ENCODE measurements around the gene MRPS10.

MRPS10 gene

DNA sequence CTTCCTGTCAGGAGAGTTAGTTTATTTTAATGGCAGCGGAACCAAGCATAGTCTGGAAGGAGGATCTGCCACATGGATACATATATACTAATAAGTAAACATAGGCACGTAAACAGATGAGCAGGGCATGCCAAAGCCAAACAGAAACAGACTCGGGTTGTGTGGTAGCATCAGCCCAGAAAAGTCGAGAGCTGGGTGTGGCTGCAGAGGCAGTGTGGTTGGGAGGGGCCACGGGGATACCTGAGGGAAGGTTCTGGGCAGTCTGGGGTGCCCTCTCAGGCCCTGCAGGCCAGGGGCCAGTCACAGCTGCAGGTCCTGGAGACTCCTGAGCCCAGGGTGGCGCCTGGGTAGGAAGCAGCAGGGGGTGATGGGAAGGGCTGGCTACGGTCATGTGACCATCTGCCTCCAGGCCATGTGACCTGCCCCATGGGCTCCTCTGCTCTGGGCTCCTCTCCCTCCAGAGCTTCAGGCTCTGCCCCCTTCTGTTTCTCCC is 42.8 kb upstream of the MRPS10 start:
- no peak for DNase-seq (ENCODE audit: low spot score)
- peak overlapping the region; percentile 65 for H3K27ac ChIP-seq
- CTCF ChIA-PET: interaction anchor here (0.5 to 1.4 kb wide), 4 partner anchors 16 to 303 kb away, joined by 4 to 5 read pairs (median 4); no protein-coding TSS in a partner anchor
- POLR2A ChIA-PET (ENCODE audit: low non-redundant PET): interaction anchor here (0.6 kb wide), 1 partner anchor 191 kb away, joined by 3 read pairs; the partner anchor contains the start of gene TRERF1
- TF ChIP-seq, protein P1, sequence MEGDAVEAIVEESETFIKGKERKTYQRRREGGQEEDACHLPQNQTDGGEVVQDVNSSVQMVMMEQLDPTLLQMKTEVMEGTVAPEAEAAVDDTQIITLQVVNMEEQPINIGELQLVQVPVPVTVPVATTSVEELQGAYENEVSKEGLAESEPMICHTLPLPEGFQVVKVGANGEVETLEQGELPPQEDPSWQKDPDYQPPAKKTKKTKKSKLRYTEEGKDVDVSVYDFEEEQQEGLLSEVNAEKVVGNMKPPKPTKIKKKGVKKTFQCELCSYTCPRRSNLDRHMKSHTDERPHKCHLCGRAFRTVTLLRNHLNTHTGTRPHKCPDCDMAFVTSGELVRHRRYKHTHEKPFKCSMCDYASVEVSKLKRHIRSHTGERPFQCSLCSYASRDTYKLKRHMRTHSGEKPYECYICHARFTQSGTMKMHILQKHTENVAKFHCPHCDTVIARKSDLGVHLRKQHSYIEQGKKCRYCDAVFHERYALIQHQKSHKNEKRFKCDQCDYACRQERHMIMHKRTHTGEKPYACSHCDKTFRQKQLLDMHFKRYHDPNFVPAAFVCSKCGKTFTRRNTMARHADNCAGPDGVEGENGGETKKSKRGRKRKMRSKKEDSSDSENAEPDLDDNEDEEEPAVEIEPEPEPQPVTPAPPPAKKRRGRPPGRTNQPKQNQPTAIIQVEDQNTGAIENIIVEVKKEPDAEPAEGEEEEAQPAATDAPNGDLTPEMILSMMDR (conservative IDR thresholded peaks at IDR 0.05; ENCODE audit: low read depth): no peak

DNA sequence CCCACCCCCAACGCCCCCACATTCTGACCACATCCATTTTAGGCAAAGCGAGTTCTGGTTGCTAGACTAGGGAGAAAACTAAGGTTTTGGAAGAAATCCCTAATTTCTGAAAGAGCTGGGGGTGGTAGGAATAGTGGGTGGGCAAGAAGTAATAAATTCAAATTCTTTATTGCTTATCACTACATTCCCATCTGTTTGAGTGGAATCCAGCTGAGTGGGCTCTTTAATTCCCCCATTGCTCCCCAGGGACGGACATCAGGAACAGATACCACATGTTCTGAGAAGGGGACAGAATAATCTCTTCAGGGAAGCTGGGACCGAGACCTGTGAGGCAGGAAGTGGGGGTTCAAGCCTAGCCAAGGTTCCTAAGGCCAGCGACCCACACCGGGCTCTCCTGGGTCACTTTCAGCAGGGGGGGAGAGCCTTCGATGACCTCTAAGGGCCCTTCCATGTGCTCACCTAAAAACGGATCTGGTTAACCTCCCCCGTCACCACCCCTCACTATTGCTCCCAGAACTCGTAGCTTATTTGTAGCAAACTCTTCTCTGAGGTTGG is 42.3 kb upstream of the MRPS10 start:
- DNase-seq (ENCODE audit: low spot score): no peak
- H3K27ac ChIP-seq: peak overlapping the region; percentile 65
- ChIA-PET CTCF (interaction anchor here (0.5 to 1.1 kb wide), 3 partner anchors 17 to 303 kb away, joined by 4 to 5 read pairs (median 4); no protein-coding TSS in a partner anchor), POLR2A (ENCODE audit: low non-redundant PET) (interaction anchor here (0.5 to 0.6 kb wide), 2 partner anchors 144 to 192 kb away, joined by 3 read pairs; partner anchors contain the start of gene TRERF1)
- TF ChIP-seq, protein P1 (conservative IDR thresholded peaks at IDR 0.05; ENCODE audit: low read depth): no peak

DNA sequence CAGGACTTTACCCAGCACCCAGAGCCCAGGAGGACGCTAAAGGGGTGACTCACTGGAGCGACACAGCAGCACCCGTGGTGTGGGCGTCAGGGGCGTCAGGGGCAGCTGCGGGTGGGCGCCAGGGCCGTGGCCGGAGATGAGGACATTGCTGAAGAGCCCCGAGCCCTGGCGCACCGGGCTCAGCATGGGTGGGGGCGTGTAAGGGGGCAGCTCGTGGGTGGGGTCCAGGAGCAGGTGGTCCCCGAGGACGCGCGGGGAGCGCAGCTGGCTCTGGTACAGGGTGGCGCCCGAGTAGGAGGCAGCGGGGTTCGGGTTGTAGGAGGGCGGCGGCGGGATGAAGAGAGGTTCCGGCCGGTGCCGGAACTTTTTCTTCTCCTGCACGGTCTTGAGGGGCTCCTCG is 41.6 kb upstream of the MRPS10 start:
- no peak for DNase-seq (ENCODE audit: low spot score)
- POLR2A ChIA-PET (ENCODE audit: low non-redundant PET): interaction anchor here (0.5 kb wide), 1 partner anchor 145 kb away, joined by 3 read pairs; no protein-coding TSS in a partner anchor
- H3K27ac ChIP-seq: peak overlapping the region; percentile 16
- CTCF ChIA-PET: interaction anchor here (0.9 kb wide), 1 partner anchor 32 kb away, joined by 5 read pairs; no protein-coding TSS in a partner anchor
- TF ChIP-seq, protein P1 (conservative IDR thresholded peaks at IDR 0.05; ENCODE audit: low read depth): no peak

DNA sequence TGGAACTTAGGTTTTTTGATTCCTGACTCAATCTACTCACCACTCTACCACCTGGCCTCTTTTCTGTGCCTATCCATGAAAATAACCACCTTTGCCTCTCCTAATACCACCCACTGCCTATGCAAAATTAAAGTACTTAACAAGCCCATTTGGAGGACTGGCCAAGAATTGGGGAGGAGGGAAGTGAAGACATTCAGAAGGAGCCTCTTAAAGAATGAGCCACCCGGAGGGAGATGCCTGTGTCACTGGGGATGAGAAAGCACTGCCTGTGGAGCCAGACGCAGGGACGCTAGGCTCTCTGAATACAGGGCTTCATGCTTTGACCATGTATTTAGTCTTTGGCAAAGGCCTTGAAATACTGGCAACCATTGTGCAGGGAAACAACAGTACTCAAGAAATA is 40.0 kb upstream of the MRPS10 start:
- CTCF ChIA-PET: no interaction called here
- POLR2A ChIA-PET (ENCODE audit: low non-redundant PET): no interaction called here
- TF ChIP-seq, protein P1 (conservative IDR thresholded peaks at IDR 0.05; ENCODE audit: low read depth): no peak
- H3K27ac ChIP-seq: no peak overlapping the region
- DNase-seq (ENCODE audit: low spot score): no peak

DNA sequence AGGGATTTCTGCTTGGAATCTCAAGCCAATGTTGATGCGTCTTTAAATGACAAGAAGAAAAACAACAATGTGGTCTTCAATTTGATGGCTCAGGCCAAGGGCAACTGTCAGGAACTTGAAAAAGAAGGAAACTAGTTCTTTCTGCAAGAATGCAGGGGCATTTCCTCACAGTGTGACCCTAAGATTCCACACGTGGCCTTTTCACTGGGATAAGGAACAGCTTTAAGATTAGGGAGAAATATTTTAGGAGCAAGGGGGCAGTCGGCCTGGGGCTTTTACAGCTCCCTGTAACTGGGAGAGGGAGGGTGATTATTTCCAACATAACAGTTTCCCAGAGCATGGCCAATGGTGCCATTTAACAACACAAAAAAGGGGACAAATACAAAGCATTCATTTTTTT is 39.4 kb upstream of the MRPS10 start:
- CTCF ChIA-PET: interaction anchor here (0.6 kb wide), 1 partner anchor 90 kb away, joined by 3 read pairs; no protein-coding TSS in a partner anchor
- DNase-seq (ENCODE audit: low spot score): no peak
- POLR2A ChIA-PET (ENCODE audit: low non-redundant PET): no interaction called here
- H3K27ac ChIP-seq: no peak overlapping the region
- TF ChIP-seq, protein P1 (conservative IDR thresholded peaks at IDR 0.05; ENCODE audit: low read depth): no peak

DNA sequence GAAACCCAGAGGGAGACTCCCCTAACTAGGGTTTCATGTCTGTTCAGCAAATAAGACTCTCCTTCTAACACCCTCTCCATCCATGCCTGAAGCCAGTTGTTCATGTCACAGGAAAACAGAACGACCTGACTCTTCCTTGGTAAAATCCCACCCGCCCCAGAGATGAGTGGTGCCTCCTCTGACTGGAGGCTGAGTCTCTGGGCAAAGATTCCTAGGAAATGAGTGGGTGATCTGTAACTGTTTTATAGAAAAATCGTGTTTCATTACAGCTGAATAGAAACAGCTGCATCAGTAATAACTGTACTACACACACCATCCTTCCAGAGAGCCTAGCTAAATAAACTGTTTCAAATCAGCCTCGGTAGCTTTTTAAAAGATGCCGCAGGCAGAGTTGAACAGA is 37.4 kb upstream of the MRPS10 start:
- ChIA-PET CTCF (no interaction called here), POLR2A (ENCODE audit: low non-redundant PET) (no interaction called here)
- TF ChIP-seq, protein P1 (conservative IDR thresholded peaks at IDR 0.05; ENCODE audit: low read depth): no peak
- no peak for DNase-seq (ENCODE audit: low spot score)
- peak overlapping the region; percentile 18 for H3K27ac ChIP-seq

Measured in RWPE1 (cell line).